HG03457 (cell line): ENCODE measurements around the gene SFXN1.

Experiments used
- ATAC-seq: cut with Tn5 transposase; IDR thresholded peaks from one replicate; pipeline ENCODE4 v1.9.1; 2021; ENCODE audit warnings: moderate number of reproducible peaks; ENCODE audit not compliant: unreplicated experiment

SFXN1 gene

GRCh38 chr5:175535796-175536195 lies 57.4 kb downstream of the SFXN1 start:
- ATAC-seq: no peak

- ATAC-seq: no peak
These were observed 60.2 kb downstream of the SFXN1 start for GRCh38 chr5:175538576-175538975.

- ATAC-seq: no peak
These were observed 61.6 kb downstream of the SFXN1 start for GRCh38 chr5:175539936-175540335.

GRCh38 chr5:175541264-175541663 lies 62.9 kb downstream of the SFXN1 start:
- no peak for ATAC-seq

- no peak for ATAC-seq
These were observed 64.0 kb downstream of the SFXN1 start for GRCh38 chr5:175542232-175542965.

GRCh38 chr5:175542966-175543235 lies 64.5 kb downstream of the SFXN1 start:
- ATAC-seq: no peak

GRCh38 chr5:175544108-175544511 lies 65.8 kb downstream of the SFXN1 start:
- ATAC-seq: no peak

GRCh38 chr5:175544586-175544985 lies 66.2 kb downstream of the SFXN1 start:
- ATAC-seq: no peak

GRCh38 chr5:175547842-175548241 lies 69.5 kb downstream of the SFXN1 start:
- ATAC-seq: no peak

GRCh38 chr5:175548626-175549311 lies 70.4 kb downstream of the SFXN1 start:
- no peak for ATAC-seq

- ATAC-seq: no peak
These were observed 71.9 kb downstream of the SFXN1 start for GRCh38 chr5:175550055-175550805.

GRCh38 chr5:175551266-175551665 lies 72.9 kb downstream of the SFXN1 start:
- no peak for ATAC-seq

GRCh38 chr5:175554296-175554695 lies 75.9 kb downstream of the SFXN1 start:
- no peak for ATAC-seq

GRCh38 chr5:175555168-175555785 lies 76.9 kb downstream of the SFXN1 start:
- no peak for ATAC-seq

- no peak for ATAC-seq
These were observed 78.4 kb downstream of the SFXN1 start for GRCh38 chr5:175556794-175557193.

GRCh38 chr5:175557778-175558177 lies 79.4 kb downstream of the SFXN1 start:
- ATAC-seq: no peak

- no peak for ATAC-seq
These were observed 80.6 kb downstream of the SFXN1 start for GRCh38 chr5:175558801-175559480.

GRCh38 chr5:175560011-175560410 lies 81.7 kb downstream of the SFXN1 start:
- no peak for ATAC-seq

- ATAC-seq: no peak
These were observed 82.7 kb downstream of the SFXN1 start for GRCh38 chr5:175561085-175561484.

- ATAC-seq: no peak
These were observed 86.4 kb downstream of the SFXN1 start for GRCh38 chr5:175564716-175565115.

- no peak for ATAC-seq
These were observed 88.3 kb downstream of the SFXN1 start for GRCh38 chr5:175566697-175567096.
